ENCODE measurements around the gene PNPLA7. TPM values are rescaled to one million over a fixed set of nuclear protein-coding genes. Genes with fewer than 3 reads are reported as not detected.

PNPLA7 gene
- total and polyA plus RNA-seq, 8 donors: 3.5 to 51.3 (median 16.6) TPM

- Histone ChIP-seq H3K27ac (no peak overlapping the region), H3K9me3 (no peaks in the 10 kb centered on the region), H3K36me3 (peaks cover 14 to 31% (median 27%) of the 10 kb centered on the region in 4 donors), H3K27me3 (peaks cover 0 to 22% (median 0%) of the 10 kb centered on the region in 3 donors), H3K4me3 (no peak overlapping the region), H3K4me1 (peaks cover 10 to 21% (median 18%) of the 10 kb centered on the region in 4 donors)
- no peak for DNase-seq
- WGBS, 5 donors: 73 to 79% (median 76%) methylated on average over 20 to 27 of the region's 27 CpGs
- intact Hi-C loops (cut with DNase I; ENCODE audit: low total_unique reads): no loop called here
- no peak for TF ChIP-seq POLR2AphosphoS5 (IDR thresholded peaks at IDR 0.05)
- TF ChIP-seq POLR2A (IDR thresholded peaks at IDR 0.05): no peak
- TF ChIP-seq EP300 (IDR thresholded peaks at IDR 0.05): no peak
- TF ChIP-seq CTCF (IDR thresholded peaks at IDR 0.05): no peak
Measured at GRCh38 chr9:137447722-137448601, 102.2 kb downstream of the PNPLA7 start.

- DNase-seq: no peak
- Histone ChIP-seq H3K27me3 (peaks cover 0 to 31% (median 0%) of the 10 kb centered on the region in 3 donors), H3K4me1 (peaks cover 10 to 22% (median 15%) of the 10 kb centered on the region in 4 donors), H3K9me3 (peaks cover 0 to 3% (median 0%) of the 10 kb centered on the region in 4 donors), H3K4me3 (no peak overlapping the region), H3K36me3 (peaks cover 9 to 23% (median 20%) of the 10 kb centered on the region in 4 donors), H3K27ac (no peak overlapping the region)
- intact Hi-C loops (cut with DNase I; ENCODE audit: low total_unique reads): no loop called here
- TF ChIP-seq EP300 (IDR thresholded peaks at IDR 0.05) (no peak), POLR2AphosphoS5 (IDR thresholded peaks at IDR 0.05) (no peak), CTCF (IDR thresholded peaks at IDR 0.05) (no peak), POLR2A (IDR thresholded peaks at IDR 0.05) (no peak)
- 71 to 85% (median 81%) methylated on average over 20 to 21 of the region's 21 CpGs for WGBS, 5 donors
Measured at GRCh38 chr9:137446851-137447471, 103.2 kb downstream of the PNPLA7 start.

- WGBS, 5 donors: 29 to 40% (median 37%) methylated on average over 15 to 19 of the region's 19 CpGs
- Histone ChIP-seq H3K27me3 (peaks cover 0 to 41% (median 3%) of the 10 kb centered on the region in 3 donors), H3K4me3 (no peak overlapping the region), H3K27ac (no peak overlapping the region), H3K4me1 (peaks cover 17 to 31% (median 25%) of the 10 kb centered on the region in 4 donors), H3K9me3 (peaks cover 0 to 4% (median 0%) of the 10 kb centered on the region in 4 donors), H3K36me3 (peaks cover 9 to 23% (median 20%) of the 10 kb centered on the region in 4 donors)
- intact Hi-C loops (cut with DNase I; ENCODE audit: low total_unique reads): no loop called here
- no peak for DNase-seq
- no peak for TF ChIP-seq POLR2AphosphoS5 (IDR thresholded peaks at IDR 0.05)
- TF ChIP-seq EP300 (IDR thresholded peaks at IDR 0.05): no peak
- no peak for TF ChIP-seq CTCF (IDR thresholded peaks at IDR 0.05)
- TF ChIP-seq POLR2A (IDR thresholded peaks at IDR 0.05): no peak
Measured at GRCh38 chr9:137445930-137446431, 104.2 kb downstream of the PNPLA7 start.

- peaks cover 0 to 4% (median 0%) of the 10 kb centered on the region in 4 donors for H3K9me3 ChIP-seq
- no peak overlapping the region for H3K27ac ChIP-seq
- DNase-seq: peak; percentile 86 to 91
- no peak overlapping the region for H3K4me3 ChIP-seq
- peaks cover 0 to 41% (median 3%) of the 10 kb centered on the region in 3 donors for H3K27me3 ChIP-seq
- TF ChIP-seq CTCF (IDR thresholded peaks at IDR 0.05) (peak in 6 of 7 experiments; percentile 39 to 86 (median 80)), POLR2A (IDR thresholded peaks at IDR 0.05) (no peak), POLR2AphosphoS5 (IDR thresholded peaks at IDR 0.05) (peak in 1 of 3 donors; percentile 17)
- peaks cover 17 to 31% (median 25%) of the 10 kb centered on the region in 4 donors for H3K4me1 ChIP-seq
- H3K36me3 ChIP-seq: peaks cover 9 to 23% (median 20%) of the 10 kb centered on the region in 4 donors
- intact Hi-C loops (cut with DNase I; ENCODE audit: low total_unique reads): no loop called here
- WGBS, 5 donors: 9 to 15% (median 11%) methylated on average over 13 to 14 of the region's 14 CpGs
Measured at GRCh38 chr9:137445275-137445807, 104.9 kb downstream of the PNPLA7 start.

Data from stomach (tissue), 9 donors.